ENCODE measurements around the gene KPNA3. TPM values are rescaled to one million over a fixed set of nuclear protein-coding genes. Genes with fewer than 3 reads are reported as not detected.
A peak's percentile ranks its signal among the peaks of the same experiment; 100 is the strongest.

Gene KPNA3
- total RNA-seq, 2 donors from 2014 or later: 28.9 to 31.3 TPM

GRCh38 chr13:49654011-49654410, 138.5 kb downstream of the KPNA3 start:
- Histone ChIP-seq H3K36me3 (no peaks in the 10 kb centered on the region), H3K9me3 (no peaks in the 10 kb centered on the region), H3K27ac (no peak overlapping the region), H3K27me3 (no peaks in the 10 kb centered on the region), H3K4me3 (no peak overlapping the region), H3K9ac (ENCODE audit: low read depth in 2 of 2, low read length in 2 of 2) (no peak overlapping the region), H3K4me1 (no peaks in the 10 kb centered on the region)
- DNase-seq: no peak
- no peak for TF ChIP-seq CTCF (IDR thresholded peaks at IDR 0.05)
- intact Hi-C loops (cut with DNase I): loop anchor here (5.0 kb wide), 1 partner anchor 193 kb away; no protein-coding TSS in a partner anchor

DNA sequence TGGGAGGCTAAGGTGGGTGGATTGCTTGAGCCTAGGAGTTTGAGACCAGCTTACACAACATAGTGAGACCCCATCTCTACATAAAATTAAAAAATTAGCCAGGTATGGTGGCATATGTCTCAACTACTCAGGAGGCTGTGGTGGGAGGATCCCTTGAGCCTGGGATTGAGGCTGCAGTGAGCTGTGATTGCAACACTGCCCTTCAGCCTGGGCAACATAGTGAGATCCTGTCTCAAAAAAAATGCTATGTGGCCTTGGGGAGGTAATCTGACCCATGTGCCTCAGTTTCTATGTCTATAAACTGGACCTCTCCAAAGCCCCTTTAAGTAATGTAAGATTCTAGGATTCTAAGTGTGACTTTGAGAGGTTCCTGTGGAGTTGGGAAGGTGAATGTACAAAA, 139.0 kb downstream of the KPNA3 start:
- intact Hi-C loops (cut with DNase I): loop anchor here (5.0 kb wide), 1 partner anchor 194 kb away; no protein-coding TSS in a partner anchor
- DNase-seq: no peak
- no peak for TF ChIP-seq CTCF (IDR thresholded peaks at IDR 0.05)

DNA sequence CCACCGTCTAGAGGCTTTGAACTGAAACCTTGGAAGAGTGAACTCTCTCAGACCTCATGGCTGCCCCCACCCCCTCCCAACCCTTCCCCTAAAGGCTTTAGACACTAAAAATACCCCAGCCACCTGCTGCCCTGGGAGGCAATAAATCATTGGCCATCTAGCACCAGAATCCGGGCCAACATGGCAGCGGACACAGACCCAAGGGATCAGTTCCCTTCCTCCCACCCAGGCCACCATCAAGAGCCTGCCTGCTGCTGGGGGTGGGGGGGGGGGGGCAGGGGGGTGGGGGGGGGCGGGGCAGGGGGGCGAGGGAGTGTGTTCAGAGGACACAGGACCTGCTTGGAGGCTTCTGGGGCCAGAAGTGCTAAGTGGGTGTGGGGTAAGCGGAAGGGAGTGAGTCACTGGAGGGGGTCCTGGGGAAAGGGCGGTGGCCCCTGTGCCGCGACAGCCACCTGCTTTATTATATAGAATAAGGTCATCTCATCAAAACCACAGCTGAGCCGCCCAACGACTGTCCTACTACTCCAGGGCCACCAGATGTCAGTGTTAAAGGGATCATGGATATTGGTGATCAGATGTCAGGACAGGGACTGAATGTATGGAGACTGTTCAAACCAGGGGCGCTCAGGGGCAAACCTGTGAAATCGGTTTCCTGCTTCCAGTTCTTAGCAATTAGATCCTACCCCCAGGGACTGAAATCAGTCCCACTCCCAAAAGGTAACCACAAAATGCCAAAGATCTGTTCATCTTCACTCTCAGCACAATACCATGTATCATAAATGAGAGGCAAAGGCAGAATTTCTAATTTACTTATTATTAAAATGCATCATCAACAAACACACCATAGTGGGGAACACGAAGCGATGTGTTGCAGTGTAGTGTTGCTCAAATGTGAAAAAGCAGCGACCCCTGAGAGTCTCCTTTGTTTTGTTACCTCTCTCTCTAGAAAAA, 139.9 kb downstream of the KPNA3 start:
- no peak overlapping the region for H3K4me3 ChIP-seq
- H3K9me3 ChIP-seq: no peaks in the 10 kb centered on the region
- TF ChIP-seq CTCF (IDR thresholded peaks at IDR 0.05): peak; percentile 45
- H3K36me3 ChIP-seq: no peaks in the 10 kb centered on the region
- intact Hi-C loops (cut with DNase I): loop anchor here (5.0 kb wide), 1 partner anchor 195 kb away; no protein-coding TSS in a partner anchor
- H3K4me1 ChIP-seq: no peaks in the 10 kb centered on the region
- DNase-seq: peak; percentile 44
- no peak overlapping the region for H3K27ac ChIP-seq
- no peak overlapping the region for H3K9ac ChIP-seq (ENCODE audit: low read depth in 2 of 2, low read length in 2 of 2)
- no peaks in the 10 kb centered on the region for H3K27me3 ChIP-seq

More for the DNA sequence above, 139.0 kb downstream of the KPNA3 start:
- Histone ChIP-seq H3K36me3 (no peaks in the 10 kb centered on the region), H3K4me3 (no peak overlapping the region), H3K27ac (no peak overlapping the region), H3K27me3 (no peaks in the 10 kb centered on the region), H3K9me3 (no peaks in the 10 kb centered on the region), H3K4me1 (no peaks in the 10 kb centered on the region), H3K9ac (ENCODE audit: low read depth in 2 of 2, low read length in 2 of 2) (no peak overlapping the region)

DNA sequence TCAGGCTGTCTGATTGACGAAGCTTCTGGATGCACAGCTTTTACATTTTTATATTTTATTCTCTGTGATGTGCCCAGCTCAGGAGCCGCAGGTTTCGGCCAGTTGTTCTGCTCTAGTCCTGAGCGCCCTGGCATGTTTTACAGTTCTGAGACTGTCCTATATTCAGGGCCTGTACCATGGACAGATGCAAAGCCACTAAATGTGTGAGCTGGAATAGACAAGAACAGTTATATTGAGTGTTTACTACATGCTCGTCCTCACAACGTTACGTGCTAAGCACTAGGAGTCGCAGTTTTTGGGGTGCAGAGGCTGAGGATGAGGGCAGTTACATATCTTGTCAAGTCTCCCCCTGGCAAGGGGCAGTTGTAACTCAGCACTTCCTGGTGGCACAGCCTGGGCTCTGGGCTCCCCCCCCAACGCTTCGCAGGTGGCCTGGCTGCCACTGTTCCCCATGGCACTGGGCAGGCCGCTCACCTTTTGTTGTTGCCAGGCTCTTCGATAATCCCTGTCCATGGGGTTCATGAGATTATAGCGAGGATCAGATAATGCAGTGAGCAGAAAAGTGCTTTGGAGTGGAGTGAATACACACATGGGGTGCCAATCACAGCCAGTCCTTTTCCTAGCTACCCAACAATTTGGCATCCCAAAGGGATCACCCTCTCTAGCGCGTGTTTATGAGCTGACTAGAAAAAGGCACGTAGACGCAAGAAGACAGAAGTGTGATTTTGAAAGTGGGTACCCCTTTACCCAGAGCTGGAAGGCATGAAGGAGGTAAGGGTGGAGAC, 140.7 kb downstream of the KPNA3 start:
- no peaks in the 10 kb centered on the region for H3K27me3 ChIP-seq
- no peak for TF ChIP-seq CTCF (IDR thresholded peaks at IDR 0.05)
- H3K27ac ChIP-seq: no peak overlapping the region
- H3K4me3 ChIP-seq: no peak overlapping the region
- H3K4me1 ChIP-seq: no peaks in the 10 kb centered on the region
- no peak for DNase-seq
- no peaks in the 10 kb centered on the region for H3K36me3 ChIP-seq
- no peak overlapping the region for H3K9ac ChIP-seq (ENCODE audit: low read depth in 2 of 2, low read length in 2 of 2)
- no peaks in the 10 kb centered on the region for H3K9me3 ChIP-seq
- intact Hi-C loops (cut with DNase I): loop anchor here (5.0 kb wide), 1 partner anchor 196 kb away; no protein-coding TSS in a partner anchor

DNA sequence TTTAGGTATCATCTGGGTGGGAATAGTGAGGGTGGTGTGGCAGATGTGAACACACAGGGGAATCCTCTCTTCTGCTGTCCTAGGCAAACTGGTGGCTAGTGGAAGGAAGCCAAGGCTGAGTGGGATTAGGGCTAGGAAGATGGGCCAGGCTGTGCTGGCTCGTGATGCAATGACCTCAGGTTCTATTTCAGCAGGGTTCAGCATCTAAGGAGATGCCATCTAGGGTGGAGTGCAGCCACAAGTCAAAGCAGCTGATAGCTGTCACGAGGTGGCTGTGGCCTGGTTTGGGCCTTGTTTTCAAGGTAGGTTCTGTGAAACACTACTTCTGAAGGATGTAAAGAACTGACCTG, 142.5 kb downstream of the KPNA3 start:
- no peaks in the 10 kb centered on the region for H3K4me1 ChIP-seq
- H3K27me3 ChIP-seq: no peaks in the 10 kb centered on the region
- H3K36me3 ChIP-seq: no peaks in the 10 kb centered on the region
- no peak overlapping the region for H3K4me3 ChIP-seq
- DNase-seq: no peak
- intact Hi-C loops (cut with DNase I): loop anchor here (5.0 kb wide), 1 partner anchor 197 kb away; no protein-coding TSS in a partner anchor
- H3K9me3 ChIP-seq: no peaks in the 10 kb centered on the region
- no peak overlapping the region for H3K27ac ChIP-seq
- no peak overlapping the region for H3K9ac ChIP-seq (ENCODE audit: low read depth in 2 of 2, low read length in 2 of 2)
- TF ChIP-seq CTCF (IDR thresholded peaks at IDR 0.05): no peak
